ENCODE results near the gene ITPK1. TPM values are rescaled to one million over a fixed set of nuclear protein-coding genes. Genes with fewer than 3 reads are reported as not detected.

Gene ITPK1
- total RNA-seq, 1 donor from 2014 or later, result 112 TPM

GRCh38 chr14:92982956-92983355, 132.8 kb downstream of the ITPK1 start:
- intact Hi-C loops (cut with micrococcal nuclease), result no loop called here
- H3K27ac ChIP-seq (replicated peaks), result no peak overlapping the region
- no peaks in the 10 kb centered on the region for H3K27me3 ChIP-seq (ENCODE audit: low read depth)
- peaks cover 56% of the 10 kb centered on the region for H3K4me1 ChIP-seq
- H3K4me3 ChIP-seq, result no peak overlapping the region
- TF ChIP-seq CTCF (IDR thresholded peaks at IDR 0.05; ENCODE audit: borderline replicate concordance), result no peak
- no peak for DNase-seq
- peaks cover 21% of the 10 kb centered on the region for H3K36me3 ChIP-seq
- peaks cover 14% of the 10 kb centered on the region for H3K9me3 ChIP-seq (replicated peaks)

GRCh38 chr14:92981726-92982125, 134.0 kb downstream of the ITPK1 start:
- Histone ChIP-seq H3K9me3 (replicated peaks) (peaks cover 16% of the 10 kb centered on the region), H3K27me3 (ENCODE audit: low read depth) (no peaks in the 10 kb centered on the region), H3K4me3 (no peak overlapping the region), H3K4me1 (peaks cover 44% of the 10 kb centered on the region), H3K36me3 (peaks cover 31% of the 10 kb centered on the region), H3K27ac (replicated peaks) (no peak overlapping the region)
- intact Hi-C loops (cut with micrococcal nuclease), result no loop called here
- TF ChIP-seq CTCF (IDR thresholded peaks at IDR 0.05; ENCODE audit: borderline replicate concordance), result no peak
- no peak for DNase-seq

GRCh38 chr14:92980866-92981265, 134.9 kb downstream of the ITPK1 start:
- H3K36me3 ChIP-seq, result peaks cover 35% of the 10 kb centered on the region
- peaks cover 35% of the 10 kb centered on the region for H3K4me1 ChIP-seq
- TF ChIP-seq CTCF (IDR thresholded peaks at IDR 0.05; ENCODE audit: borderline replicate concordance), result no peak
- no peak overlapping the region for H3K4me3 ChIP-seq
- DNase-seq, result no peak
- H3K27me3 ChIP-seq (ENCODE audit: low read depth), result no peaks in the 10 kb centered on the region
- peaks cover 25% of the 10 kb centered on the region for H3K9me3 ChIP-seq (replicated peaks)
- intact Hi-C loops (cut with micrococcal nuclease), result no loop called here
- H3K27ac ChIP-seq (replicated peaks), result no peak overlapping the region

- TF ChIP-seq CTCF (IDR thresholded peaks at IDR 0.05; ENCODE audit: borderline replicate concordance), result no peak
- Histone ChIP-seq H3K27me3 (ENCODE audit: low read depth) (no peaks in the 10 kb centered on the region), H3K27ac (replicated peaks) (no peak overlapping the region), H3K4me3 (no peak overlapping the region), H3K4me1 (peaks cover 31% of the 10 kb centered on the region), H3K36me3 (peaks cover 35% of the 10 kb centered on the region), H3K9me3 (replicated peaks) (peaks cover 28% of the 10 kb centered on the region)
- intact Hi-C loops (cut with micrococcal nuclease), result no loop called here
- no peak for DNase-seq
These were observed 137.3 kb downstream of the ITPK1 start for GRCh38 chr14:92978229-92979021.

GRCh38 chr14:92976268-92976667, 139.5 kb downstream of the ITPK1 start:
- Histone ChIP-seq H3K4me3 (no peak overlapping the region), H3K4me1 (peaks cover 53% of the 10 kb centered on the region), H3K27me3 (ENCODE audit: low read depth) (no peaks in the 10 kb centered on the region), H3K36me3 (peaks cover 35% of the 10 kb centered on the region), H3K27ac (replicated peaks) (no peak overlapping the region), H3K9me3 (replicated peaks) (peaks cover 28% of the 10 kb centered on the region)
- TF ChIP-seq CTCF (IDR thresholded peaks at IDR 0.05; ENCODE audit: borderline replicate concordance), result no peak
- intact Hi-C loops (cut with micrococcal nuclease), result no loop called here
- no peak for DNase-seq
